ENCODE results near the gene BCL11B.

The BCL11B gene

GRCh38 chr14:99316281-99317163 lies 44.5 kb upstream of the BCL11B start:
- TF ChIP-seq, protein P1, sequence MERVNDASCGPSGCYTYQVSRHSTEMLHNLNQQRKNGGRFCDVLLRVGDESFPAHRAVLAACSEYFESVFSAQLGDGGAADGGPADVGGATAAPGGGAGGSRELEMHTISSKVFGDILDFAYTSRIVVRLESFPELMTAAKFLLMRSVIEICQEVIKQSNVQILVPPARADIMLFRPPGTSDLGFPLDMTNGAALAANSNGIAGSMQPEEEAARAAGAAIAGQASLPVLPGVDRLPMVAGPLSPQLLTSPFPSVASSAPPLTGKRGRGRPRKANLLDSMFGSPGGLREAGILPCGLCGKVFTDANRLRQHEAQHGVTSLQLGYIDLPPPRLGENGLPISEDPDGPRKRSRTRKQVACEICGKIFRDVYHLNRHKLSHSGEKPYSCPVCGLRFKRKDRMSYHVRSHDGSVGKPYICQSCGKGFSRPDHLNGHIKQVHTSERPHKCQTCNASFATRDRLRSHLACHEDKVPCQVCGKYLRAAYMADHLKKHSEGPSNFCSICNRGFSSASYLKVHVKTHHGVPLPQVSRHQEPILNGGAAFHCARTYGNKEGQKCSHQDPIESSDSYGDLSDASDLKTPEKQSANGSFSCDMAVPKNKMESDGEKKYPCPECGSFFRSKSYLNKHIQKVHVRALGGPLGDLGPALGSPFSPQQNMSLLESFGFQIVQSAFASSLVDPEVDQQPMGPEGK (CRISPR knock-in tag; IDR thresholded peaks at IDR 0.05; ENCODE audit: borderline replicate concordance), result no peak
- no peak for TF ChIP-seq ZC3H10 (CRISPR knock-in tag; IDR thresholded peaks at IDR 0.05)
- TF ChIP-seq GLIS3 (CRISPR knock-in tag; IDR thresholded peaks at IDR 0.05), result no peak
- TF ChIP-seq TOX (CRISPR knock-in tag; IDR thresholded peaks at IDR 0.05; ENCODE audit: borderline replicate concordance), result no peak
- TF ChIP-seq SNAI2 (CRISPR knock-in tag; IDR thresholded peaks at IDR 0.05), result no peak
- no peak for ATAC-seq

DNA sequence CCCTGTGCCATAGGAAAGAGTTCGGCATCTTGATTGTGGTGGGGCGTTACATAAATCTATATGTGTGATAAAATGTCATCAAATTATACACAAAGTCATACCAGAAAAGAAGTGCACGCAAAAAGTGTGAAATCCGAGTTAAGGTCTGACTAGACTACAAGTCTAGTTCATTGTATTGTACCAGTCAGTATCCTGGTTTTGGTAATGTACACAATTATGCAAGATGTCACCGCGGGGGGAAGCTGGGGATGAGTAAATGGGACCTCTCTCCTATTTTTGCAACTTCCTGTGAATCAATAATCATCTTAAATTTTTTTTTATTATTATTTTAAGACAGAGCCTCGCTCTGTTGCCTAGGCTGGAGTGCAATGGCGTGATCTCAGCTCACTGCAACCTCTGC lies 43.2 kb upstream of the BCL11B start:
- TF ChIP-seq, protein P2, sequence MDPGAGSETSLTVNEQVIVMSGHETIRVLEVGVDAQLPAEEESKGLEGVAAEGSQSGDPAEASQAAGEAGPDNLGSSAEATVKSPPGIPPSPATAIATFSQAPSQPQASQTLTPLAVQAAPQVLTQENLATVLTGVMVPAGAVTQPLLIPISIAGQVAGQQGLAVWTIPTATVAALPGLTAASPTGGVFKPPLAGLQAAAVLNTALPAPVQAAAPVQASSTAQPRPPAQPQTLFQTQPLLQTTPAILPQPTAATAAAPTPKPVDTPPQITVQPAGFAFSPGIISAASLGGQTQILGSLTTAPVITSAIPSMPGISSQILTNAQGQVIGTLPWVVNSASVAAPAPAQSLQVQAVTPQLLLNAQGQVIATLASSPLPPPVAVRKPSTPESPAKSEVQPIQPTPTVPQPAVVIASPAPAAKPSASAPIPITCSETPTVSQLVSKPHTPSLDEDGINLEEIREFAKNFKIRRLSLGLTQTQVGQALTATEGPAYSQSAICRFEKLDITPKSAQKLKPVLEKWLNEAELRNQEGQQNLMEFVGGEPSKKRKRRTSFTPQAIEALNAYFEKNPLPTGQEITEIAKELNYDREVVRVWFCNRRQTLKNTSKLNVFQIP (CRISPR knock-in tag; IDR thresholded peaks at IDR 0.05; ENCODE audit: borderline replicate concordance, low read depth), result no peak
- TF ChIP-seq, protein P3, sequence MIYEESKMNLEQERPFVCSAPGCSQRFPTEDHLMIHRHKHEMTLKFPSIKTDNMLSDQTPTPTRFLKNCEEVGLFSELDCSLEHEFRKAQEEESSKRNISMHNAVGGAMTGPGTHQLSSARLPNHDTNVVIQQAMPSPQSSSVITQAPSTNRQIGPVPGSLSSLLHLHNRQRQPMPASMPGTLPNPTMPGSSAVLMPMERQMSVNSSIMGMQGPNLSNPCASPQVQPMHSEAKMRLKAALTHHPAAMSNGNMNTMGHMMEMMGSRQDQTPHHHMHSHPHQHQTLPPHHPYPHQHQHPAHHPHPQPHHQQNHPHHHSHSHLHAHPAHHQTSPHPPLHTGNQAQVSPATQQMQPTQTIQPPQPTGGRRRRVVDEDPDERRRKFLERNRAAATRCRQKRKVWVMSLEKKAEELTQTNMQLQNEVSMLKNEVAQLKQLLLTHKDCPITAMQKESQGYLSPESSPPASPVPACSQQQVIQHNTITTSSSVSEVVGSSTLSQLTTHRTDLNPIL (CRISPR knock-in tag; IDR thresholded peaks at IDR 0.05; ENCODE audit: low read depth), result no peak
- TF ChIP-seq OSR1 (CRISPR knock-in tag; IDR thresholded peaks at IDR 0.05), result no peak
- no peak for TF ChIP-seq ISL1 (CRISPR knock-in tag; IDR thresholded peaks at IDR 0.05)
- no peak for ATAC-seq

GRCh38 chr14:99314623-99315022 lies 42.6 kb upstream of the BCL11B start:
- no peak for ATAC-seq
- TF ChIP-seq, protein P2 (CRISPR knock-in tag; IDR thresholded peaks at IDR 0.05; ENCODE audit: borderline replicate concordance, low read depth), result no peak
- TF ChIP-seq RARB (CRISPR knock-in tag; IDR thresholded peaks at IDR 0.05) (no peak), ZNF8 (CRISPR knock-in tag; IDR thresholded peaks at IDR 0.05) (no peak), PPARA (CRISPR knock-in tag; IDR thresholded peaks at IDR 0.05; ENCODE audit: borderline replicate concordance) (no peak), ARNTL (CRISPR knock-in tag; IDR thresholded peaks at IDR 0.05; ENCODE audit: borderline replicate concordance, low read depth) (no peak), ZC3H10 (CRISPR knock-in tag; IDR thresholded peaks at IDR 0.05) (no peak), TOX (CRISPR knock-in tag; IDR thresholded peaks at IDR 0.05; ENCODE audit: borderline replicate concordance) (no peak)

DNA sequence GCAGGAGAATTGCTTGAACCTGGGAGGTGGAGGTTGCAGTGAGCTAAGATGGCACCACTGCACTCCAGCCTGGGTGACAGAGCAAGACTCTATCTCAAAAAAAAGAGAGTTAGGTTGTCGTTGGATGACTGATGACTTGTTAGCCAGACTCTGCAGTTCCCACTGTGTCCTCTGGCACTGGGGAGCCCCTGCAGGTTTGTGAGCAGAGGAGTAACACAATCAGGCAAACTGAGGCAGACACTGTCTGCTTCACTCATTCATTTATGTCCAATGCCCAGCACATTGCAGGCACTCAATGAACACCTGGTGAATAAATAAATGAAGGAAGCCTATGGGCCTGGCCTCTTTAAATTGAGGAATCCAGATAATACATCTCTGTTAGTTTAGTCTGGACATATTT lies 41.2 kb upstream of the BCL11B start:
- no peak for TF ChIP-seq ZNF70 (CRISPR knock-in tag; IDR thresholded peaks at IDR 0.05)
- TF ChIP-seq, protein P3 (CRISPR knock-in tag; IDR thresholded peaks at IDR 0.05; ENCODE audit: low read depth), result no peak
- no peak for TF ChIP-seq CSDC2 (CRISPR knock-in tag; IDR thresholded peaks at IDR 0.05)
- TF ChIP-seq ZNF8 (CRISPR knock-in tag; IDR thresholded peaks at IDR 0.05), result no peak
- no peak for TF ChIP-seq ARNTL (CRISPR knock-in tag; IDR thresholded peaks at IDR 0.05; ENCODE audit: borderline replicate concordance, low read depth)
- TF ChIP-seq CSRNP3 (CRISPR knock-in tag; IDR thresholded peaks at IDR 0.05), result no peak
- no peak for TF ChIP-seq GLIS3 (CRISPR knock-in tag; IDR thresholded peaks at IDR 0.05)
- TF ChIP-seq TCF4 (CRISPR knock-in tag; IDR thresholded peaks at IDR 0.05; ENCODE audit: borderline replicate concordance), result no peak
- no peak for TF ChIP-seq PPARA (CRISPR knock-in tag; IDR thresholded peaks at IDR 0.05; ENCODE audit: borderline replicate concordance)
- TF ChIP-seq ZNF565 (CRISPR knock-in tag; conservative IDR thresholded peaks at IDR 0.05; ENCODE audit: low read depth), result no peak
- no peak for ATAC-seq
